ENCODE results near the gene UCK2. TPM values are rescaled to one million over a fixed set of nuclear protein-coding genes. Genes with fewer than 3 reads are reported as not detected.

Gene UCK2
- total and polyA plus RNA-seq, 9 of the 15 experiments (the other 6 are each of a cell fraction or from before 2014, with no cell fraction given) = 71.6 to 145 (median 95.8) TPM

GRCh38 chr1:165880993-165881392, 53.6 kb downstream of the UCK2 start:
- 91% methylated on average over 5 of the region's 5 CpGs for WGBS (ENCODE audit: insufficient coverage, low coverage, missing lambda C conversion rate)
- H3K27me3 ChIP-seq (ENCODE audit: control insufficient read depth in 2 of 2, insufficient read depth in 2 of 2, low read length in 2 of 2) = no peaks in the 10 kb centered on the region
- BruUV-seq (replicated peaks) = no TSS peak
- intact Hi-C loops (cut with micrococcal nuclease) = no loop called here
- ATAC-seq (no peak), DNase-seq (ENCODE audit: extremely low read depth in 1 of 4, low spot score in 3 of 4) (no peak), FAIRE-seq (no peak)
- H4K20me1 ChIP-seq (replicated peaks; ENCODE audit: control insufficient read depth, insufficient read depth, low read length) = peaks cover 12% of the 10 kb centered on the region; the same call in 1 of the 2 replicates
- H3K36me3 ChIP-seq (ENCODE audit: control insufficient read depth, insufficient read depth, low read length) = peaks cover 10% of the 10 kb centered on the region; the same call in 2 of the 3 replicates
- 0 out of 2 replicates have a peak, but pooled peaks cover 3% of the 10 kb centered on the region for H3K9me3 ChIP-seq (replicated peaks; ENCODE audit: control insufficient read depth, insufficient read depth, low read depth, low read length)
- no peak overlapping the region for H3K9ac ChIP-seq (ENCODE audit: insufficient read depth in 1 of 2, low read depth in 2 of 2, low read length in 2 of 2)
- CTCF ChIA-PET (ENCODE audit: low intra/inter-chr PET ratio) = no interaction called here
- peaks cover 94% of the 10 kb centered on the region for H3K79me2 ChIP-seq (ENCODE audit: control insufficient read depth, insufficient read depth, low read length)
- no peak overlapping the region for H2AFZ ChIP-seq (ENCODE audit: low read depth, low read length)
- H3K27ac ChIP-seq (ENCODE audit: extremely low read depth, low read depth, low read length) = no peak overlapping the region
- TF ChIP-seq ZNF124 (CRISPR knock-in tag; IDR thresholded peaks at IDR 0.05) (no peak), ZC3H11A (IDR thresholded peaks at IDR 0.05; ENCODE audit: low read depth, low read length) (no peak), ZBTB40 (IDR thresholded peaks at IDR 0.05) (peak; percentile 73), ZBTB40 (CRISPR knock-in tag; IDR thresholded peaks at IDR 0.05) (no peak; the same call in 1 of the 2 replicates), ZNF23 (CRISPR knock-in tag; IDR thresholded peaks at IDR 0.05) (no peak), GATA2 (CRISPR knock-in tag; IDR thresholded peaks at IDR 0.05) (no peak), SNRNP70 (optimal IDR thresholded peaks at IDR 0.05; ENCODE audit: low read depth, low read length) (no peak), ZNF384 (IDR thresholded peaks at IDR 0.05; ENCODE audit: low read depth, low read length) (0 out of 2 replicates have a peak, but pooled peaks have one; percentile 14), E4F1 (CRISPR knock-in tag; IDR thresholded peaks at IDR 0.05; ENCODE audit: borderline replicate concordance) (no peak), NFATC3 (IDR thresholded peaks at IDR 0.05) (no peak), ARNT (IDR thresholded peaks at IDR 0.05) (no peak), ZNF174 (CRISPR knock-in tag; IDR thresholded peaks at IDR 0.05) (no peak), CHD1 (IDR thresholded peaks at IDR 0.05; ENCODE audit: low read length) (no peak)
- H3K4me1 ChIP-seq (replicated peaks in 1 of 2; ENCODE audit: control insufficient read depth in 2 of 2, insufficient read depth in 2 of 2, low read length in 2 of 2) = no peaks in the 10 kb centered on the region; a peak in 1 of 5 replicates
- in situ Hi-C loops (cut with MboI) = no loop called here
- H3K4me2 ChIP-seq (ENCODE audit: insufficient read depth, low read length) = no peak overlapping the region
- no peaks in the 10 kb centered on the region for H3K9me1 ChIP-seq (ENCODE audit: control insufficient read depth, insufficient read depth, low read length)
- H3K4me3 ChIP-seq = no peak overlapping the region
- POLR2A ChIA-PET = interaction anchor here (0.6 to 1.1 kb wide), 2 partner anchors 23 to 116 kb away, joined by 3 read pairs; no protein-coding TSS in a partner anchor

Data from K562 (cell line).